ENCODE measurements around the gene SLC1A4.

Gene SLC1A4

GRCh38 chr2:64945973-64946768, 43.0 kb upstream of the SLC1A4 start:
- no peak for TF ChIP-seq CTCF (IDR thresholded peaks at IDR 0.05; ENCODE audit: control insufficient read depth, extremely low read depth, insufficient read depth)
- no peak overlapping the region for H3K4me3 ChIP-seq (ENCODE audit: low read depth, low read length)
- no peak for DNase-seq (ENCODE audit: low read depth)

- no peak for TF ChIP-seq CTCF (IDR thresholded peaks at IDR 0.05; ENCODE audit: control insufficient read depth, extremely low read depth, insufficient read depth)
- H3K4me3 ChIP-seq (ENCODE audit: low read depth, low read length): no peak overlapping the region
- DNase-seq (ENCODE audit: low read depth): no peak
Observed at GRCh38 chr2:64946769-64947247, 42.4 kb upstream of the SLC1A4 start.

- H3K4me3 ChIP-seq (ENCODE audit: low read depth, low read length): no peak overlapping the region
- TF ChIP-seq CTCF (IDR thresholded peaks at IDR 0.05; ENCODE audit: control insufficient read depth, extremely low read depth, insufficient read depth): no peak
- no peak for DNase-seq (ENCODE audit: low read depth)
Observed at GRCh38 chr2:64947885-64948284, 41.3 kb upstream of the SLC1A4 start.

GRCh38 chr2:64950226-64951160, 38.7 kb upstream of the SLC1A4 start:
- no peak overlapping the region for H3K4me3 ChIP-seq (ENCODE audit: low read depth, low read length)
- TF ChIP-seq CTCF (IDR thresholded peaks at IDR 0.05; ENCODE audit: control insufficient read depth, extremely low read depth, insufficient read depth): no peak
- no peak for DNase-seq (ENCODE audit: low read depth)

- no peak for DNase-seq (ENCODE audit: low read depth)
- no peak for TF ChIP-seq CTCF (IDR thresholded peaks at IDR 0.05; ENCODE audit: control insufficient read depth, extremely low read depth, insufficient read depth)
- no peak overlapping the region for H3K4me3 ChIP-seq (ENCODE audit: low read depth, low read length)
Observed at GRCh38 chr2:64951306-64951953, 37.8 kb upstream of the SLC1A4 start.

GRCh38 chr2:64952096-64952495, 37.1 kb upstream of the SLC1A4 start:
- TF ChIP-seq CTCF (IDR thresholded peaks at IDR 0.05; ENCODE audit: control insufficient read depth, extremely low read depth, insufficient read depth): no peak
- DNase-seq (ENCODE audit: low read depth): no peak
- H3K4me3 ChIP-seq (ENCODE audit: low read depth, low read length): no peak overlapping the region
